Activated T-cell treated with anti-CD3 and anti-CD28 coated beads, Interleukin-2, amount 50 U/mL, for 4 hours (primary cell): ENCODE measurements around the gene TMUB1. TPM values are rescaled to one million over a fixed set of nuclear protein-coding genes. Genes with fewer than 3 reads are reported as not detected.
A peak's percentile ranks its signal among the peaks of the same experiment; 100 is the strongest.

Source experiments
- ATAC-seq, 2 donors: fragments of 200-7000 bp; cut with Tn5 transposase; one replicate each; pipeline ENCODE4 v1.10.0; 2021
- DNase-seq: peaks from one replicate; pipeline ENCODE4 v3.0.0-alpha.2; 2020
- H3K27me3 Mint-ChIP-seq: one replicate; pipeline ENCODE4 v1.8.0; 2021; ENCODE audit warnings: low read depth, mixed read lengths
- H3K36me3 Mint-ChIP-seq: one replicate; pipeline ENCODE4 v1.8.0; 2022; ENCODE audit warnings: mixed read lengths; ENCODE audit not compliant: insufficient read depth
- H3K4me1 Mint-ChIP-seq: one replicate; pipeline ENCODE4 v1.8.0; 2021; ENCODE audit warnings: low read depth, mixed read lengths
- H3K4me3 Mint-ChIP-seq: one replicate; pipeline ENCODE4 v1.8.0; 2021; ENCODE audit warnings: mild to moderate bottlenecking, moderate library complexity, mixed read lengths
- H3K9me3 Mint-ChIP-seq: one replicate; pipeline ENCODE4 v1.8.0; 2021; ENCODE audit warnings: mixed read lengths
- total RNA-seq, 3 donors: library from RNA; stranded (reverse); gene quantifications; one replicate each; pipeline ENCODE4 v1.2.1, GENCODE V29; 2021

Gene TMUB1
- total RNA-seq, 3 donors from 2014 or later, result 70.3 to 85.3 (median 71.8) TPM

DNA sequence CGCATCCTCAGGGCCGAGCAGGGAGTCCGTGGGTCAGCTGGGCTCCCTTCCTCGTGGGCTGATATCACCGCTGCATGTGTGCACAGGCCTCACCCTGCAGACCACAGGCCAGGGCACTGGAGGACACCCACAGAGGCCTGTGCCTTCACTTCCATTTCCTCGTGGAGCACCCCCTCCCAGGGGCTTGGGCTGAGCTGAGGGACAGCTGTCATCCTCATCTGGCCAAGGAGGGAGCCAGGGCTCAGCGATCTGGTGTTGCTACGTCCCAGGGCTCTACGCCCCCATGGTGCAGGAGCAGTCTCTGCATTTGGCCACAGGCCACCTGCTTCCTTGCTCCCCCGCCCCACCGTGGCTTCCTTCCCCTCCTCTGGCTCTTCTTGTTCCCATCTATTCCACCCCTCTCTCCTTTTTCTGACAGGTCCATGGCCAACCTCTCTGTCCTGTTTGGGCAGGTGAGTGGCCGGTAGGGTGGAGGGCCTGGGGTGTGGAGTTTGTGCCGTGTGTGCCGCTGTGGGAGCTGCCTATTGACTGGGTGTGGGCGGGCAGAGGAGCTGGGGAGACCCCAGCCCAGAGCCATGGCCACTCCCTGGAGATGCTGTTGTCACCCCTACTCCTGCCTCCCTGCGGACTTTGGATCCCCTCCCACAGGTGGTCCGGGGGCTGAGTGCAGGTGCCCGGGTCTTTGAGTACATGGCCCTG lies 43.3 kb downstream of the TMUB1 start:
- Mint-ChIP-seq H3K27me3 (no peaks in the 10 kb centered on the region), H3K9me3 (no peaks in the 10 kb centered on the region), H3K36me3 (peaks cover 6% of the 10 kb centered on the region), H3K4me1 (peaks cover 16% of the 10 kb centered on the region), H3K4me3 (no peak overlapping the region)
- DNase-seq, result no peak
- no peak for ATAC-seq

DNA sequence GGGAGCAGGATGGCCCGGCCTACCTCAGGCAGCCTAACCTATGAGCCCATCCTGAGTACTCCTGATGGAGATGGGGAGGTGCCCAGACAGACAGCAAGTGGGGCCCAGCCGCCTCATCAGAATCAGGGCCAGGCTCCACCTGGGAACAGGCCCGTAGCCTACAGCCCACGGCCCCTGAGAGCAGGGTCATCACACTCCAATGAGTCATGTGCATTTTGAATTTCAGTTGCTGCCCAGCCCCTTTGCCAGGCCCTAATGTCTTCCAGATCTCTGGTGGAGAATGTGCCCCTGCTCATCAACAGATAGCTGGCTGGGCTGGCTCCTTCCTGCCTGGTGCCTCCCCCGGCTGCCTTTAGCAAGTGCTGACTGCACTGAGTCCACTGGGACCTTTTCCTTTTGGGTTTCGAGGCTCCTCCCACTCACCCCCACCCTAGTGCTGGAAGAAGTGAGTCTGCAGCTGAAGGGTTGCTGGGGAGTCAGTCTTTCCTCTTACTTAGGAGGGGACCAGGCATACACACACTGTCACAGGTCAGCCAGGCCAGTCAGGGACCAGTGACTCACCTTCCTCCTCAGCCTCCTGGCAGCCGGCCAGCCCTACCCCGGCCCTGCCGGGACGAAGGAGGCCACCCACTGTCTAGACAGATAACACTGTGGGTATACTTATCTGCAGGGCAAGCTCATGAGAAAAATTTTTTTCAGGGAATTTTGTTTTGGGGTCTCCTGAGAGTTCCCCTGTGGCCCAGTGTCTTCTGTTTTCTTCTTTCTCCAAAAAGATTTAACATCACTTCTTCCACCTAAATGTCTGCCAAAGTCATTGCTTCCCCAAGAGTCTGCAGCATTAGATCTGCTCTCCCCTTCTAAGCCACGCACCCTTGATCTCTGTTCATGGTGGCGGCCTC lies 44.1 kb downstream of the TMUB1 start:
- H3K4me3 Mint-ChIP-seq, result peak overlapping the region; percentile 51
- peak; percentile 85 to 88 for ATAC-seq
- H3K36me3 Mint-ChIP-seq, result peaks cover 4% of the 10 kb centered on the region

DNA sequence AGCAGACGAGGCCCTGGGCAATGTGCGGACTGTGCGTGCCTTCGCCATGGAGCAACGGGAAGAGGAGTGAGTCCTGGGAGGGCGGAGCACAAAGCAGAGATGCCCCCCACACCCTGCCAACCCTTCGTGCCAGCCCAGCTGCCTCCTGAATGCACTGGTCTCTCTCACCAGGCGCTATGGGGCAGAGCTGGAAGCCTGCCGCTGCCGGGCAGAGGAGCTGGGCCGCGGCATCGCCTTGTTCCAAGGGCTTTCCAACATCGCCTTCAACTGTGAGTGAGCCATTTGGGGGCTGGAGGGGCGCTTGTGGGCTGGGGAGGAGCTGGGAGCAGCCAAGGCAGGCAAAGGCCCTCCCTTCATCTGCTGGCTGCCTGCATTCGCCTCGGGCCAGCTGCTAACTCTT lies 47.4 kb downstream of the TMUB1 start:
- Mint-ChIP-seq H3K27me3 (no peaks in the 10 kb centered on the region), H3K9me3 (no peaks in the 10 kb centered on the region), H3K4me3 (no peak overlapping the region), H3K36me3 (peaks cover 6% of the 10 kb centered on the region), H3K4me1 (peaks cover 16% of the 10 kb centered on the region)
- DNase-seq (no peak), ATAC-seq (no peak)

More for the DNA sequence above, 44.1 kb downstream of the TMUB1 start:
- no peaks in the 10 kb centered on the region for H3K27me3 Mint-ChIP-seq
- H3K9me3 Mint-ChIP-seq, result no peaks in the 10 kb centered on the region
- H3K4me1 Mint-ChIP-seq, result peaks cover 16% of the 10 kb centered on the region
- DNase-seq, result peak; percentile 64

- Mint-ChIP-seq H3K9me3 (no peaks in the 10 kb centered on the region), H3K36me3 (peaks cover 6% of the 10 kb centered on the region), H3K4me1 (peaks cover 16% of the 10 kb centered on the region), H3K27me3 (no peaks in the 10 kb centered on the region), H3K4me3 (no peak overlapping the region)
- no peak for ATAC-seq
- no peak for DNase-seq
These were observed 48.1 kb downstream of the TMUB1 start for GRCh38 chr7:151035026-151035717.

- ATAC-seq (no peak), DNase-seq (no peak)
- no peaks in the 10 kb centered on the region for H3K9me3 Mint-ChIP-seq
- peaks cover 14% of the 10 kb centered on the region for H3K4me1 Mint-ChIP-seq
- H3K4me3 Mint-ChIP-seq, result no peak overlapping the region
- H3K36me3 Mint-ChIP-seq, result peaks cover 6% of the 10 kb centered on the region
- H3K27me3 Mint-ChIP-seq, result no peaks in the 10 kb centered on the region
These were observed 48.8 kb downstream of the TMUB1 start for GRCh38 chr7:151034312-151035025.

- no peak for ATAC-seq
- Mint-ChIP-seq H3K36me3 (peaks cover 6% of the 10 kb centered on the region), H3K27me3 (no peaks in the 10 kb centered on the region), H3K4me3 (no peak overlapping the region), H3K4me1 (peaks cover 12% of the 10 kb centered on the region), H3K9me3 (no peaks in the 10 kb centered on the region)
- no peak for DNase-seq
These were observed 49.4 kb downstream of the TMUB1 start for GRCh38 chr7:151033864-151034249.

DNA sequence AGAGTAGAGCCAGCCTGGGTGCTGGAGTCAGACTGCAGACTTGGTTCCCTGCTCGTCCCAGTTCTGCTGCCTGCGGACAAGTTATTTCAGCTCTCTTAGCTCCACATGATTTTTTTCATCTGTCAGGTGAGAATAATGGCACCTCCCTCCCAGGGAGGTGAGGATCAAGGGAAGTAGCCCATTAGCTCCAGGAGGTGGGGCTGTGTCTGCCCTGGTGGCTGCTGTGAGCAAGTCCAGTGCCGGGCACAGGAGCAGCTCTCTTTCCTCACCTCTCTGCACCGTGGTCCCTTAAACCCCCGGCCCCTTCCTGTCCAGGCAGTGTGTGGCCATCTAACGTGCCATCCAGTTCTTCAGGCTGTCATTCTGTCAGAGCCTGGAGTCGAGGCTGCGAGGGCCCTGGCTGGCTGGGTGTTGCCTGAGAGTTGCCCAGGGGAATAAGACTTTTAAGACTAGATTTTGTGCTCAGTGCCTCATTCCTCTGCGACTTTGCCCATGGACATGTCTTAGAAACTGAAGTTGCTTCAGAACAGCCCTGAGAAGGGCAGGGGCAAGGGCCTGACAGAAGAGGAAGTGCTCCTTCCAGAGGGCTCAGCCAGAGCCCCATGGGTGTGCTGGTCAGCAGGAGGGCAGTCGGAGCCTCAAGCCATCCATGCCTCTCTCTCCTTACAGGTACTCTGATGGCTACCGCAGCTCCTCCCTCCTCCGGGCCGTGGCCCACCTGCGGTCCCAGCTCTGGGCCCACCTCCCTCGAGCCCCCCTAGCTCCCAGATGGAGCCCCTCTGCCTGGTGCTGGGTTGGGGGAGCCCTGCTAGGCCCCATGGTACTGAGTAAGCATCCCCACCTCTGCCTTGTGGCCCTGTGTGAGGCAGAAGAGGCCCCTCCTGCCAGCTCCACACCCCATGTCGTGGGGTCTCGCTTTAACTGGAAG lies 50.1 kb downstream of the TMUB1 start:
- Mint-ChIP-seq H3K27me3 (no peaks in the 10 kb centered on the region), H3K36me3 (peaks cover 9% of the 10 kb centered on the region), H3K9me3 (no peaks in the 10 kb centered on the region), H3K4me3 (no peak overlapping the region), H3K4me1 (peaks cover 12% of the 10 kb centered on the region)
- no peak for DNase-seq
- ATAC-seq, result no peak

Other genes starting within 250 kb of the TMUB1 start
- gene AOC1, start 231.0 kb downstream of the TMUB1 start, total RNA-seq, result under 1 TPM in 1 of 3 donors, not detected in 2; 0.10 TPM
- gene KCNH2, start 105.2 kb downstream of the TMUB1 start, total RNA-seq, result under 1 TPM; 0.49 to 0.71 (median 0.66) TPM
- 1 to 10 TPM; 5.3 to 9.2 (median 8.2) TPM for gene NOS3, start 92.5 kb downstream of the TMUB1 start, total RNA-seq
- 1 to 10 TPM; 5.8 to 7.3 (median 6.7) TPM for gene ATG9B, start 59.0 kb downstream of the TMUB1 start, total RNA-seq
- 10 to 100 TPM; 48.1 to 54.6 (median 48.5) TPM for gene ABCB8, start 55.0 kb downstream of the TMUB1 start, total RNA-seq
- 1 to 10 TPM; 2.4 to 3.4 (median 3.3) TPM for gene ASIC3, start 35.0 kb downstream of the TMUB1 start, total RNA-seq
- 10 to 100 TPM; 14.1 to 15.0 (median 14.3) TPM for gene CDK5, start 25.6 kb downstream of the TMUB1 start, total RNA-seq
- gene SLC4A2, start 23.9 kb downstream of the TMUB1 start, total RNA-seq, result 100 to 1,000 TPM; 107 to 125 (median 111) TPM
- 100 to 1,000 TPM in 2 of 3 donors, 10 to 100 TPM in 1; 96.5 to 111 (median 104) TPM for gene FASTK, start 2.7 kb downstream of the TMUB1 start, total RNA-seq
- 10 to 100 TPM; 29.7 to 46.3 (median 35.1) TPM for gene AGAP3, start 3.0 kb upstream of the TMUB1 start, total RNA-seq
- gene GBX1, start 84.2 kb upstream of the TMUB1 start, total RNA-seq, result not detected
- not detected for gene ASB10, start 103.8 kb upstream of the TMUB1 start, total RNA-seq
- gene H2BK1, start 127.0 kb upstream of the TMUB1 start, total RNA-seq, result not detected
- 100 to 1,000 TPM; 144 to 151 (median 146) TPM for gene ABCF2, start 143.7 kb upstream of the TMUB1 start, total RNA-seq
- 10 to 100 TPM; 51.6 to 66.3 (median 51.8) TPM for gene CHPF2, start 149.0 kb upstream of the TMUB1 start, total RNA-seq
- 1 to 10 TPM; 1.7 to 2.5 (median 2.0) TPM for gene SMARCD3, start 165.2 kb upstream of the TMUB1 start, total RNA-seq